GM21447 (cell line): ENCODE measurements around the gene SCAPER.

Experiments used
- ATAC-seq: cut with Tn5 transposase; IDR thresholded peaks from one replicate; pipeline ENCODE4 v1.9.1; 2021; ENCODE audit not compliant: unreplicated experiment

SCAPER gene

DNA sequence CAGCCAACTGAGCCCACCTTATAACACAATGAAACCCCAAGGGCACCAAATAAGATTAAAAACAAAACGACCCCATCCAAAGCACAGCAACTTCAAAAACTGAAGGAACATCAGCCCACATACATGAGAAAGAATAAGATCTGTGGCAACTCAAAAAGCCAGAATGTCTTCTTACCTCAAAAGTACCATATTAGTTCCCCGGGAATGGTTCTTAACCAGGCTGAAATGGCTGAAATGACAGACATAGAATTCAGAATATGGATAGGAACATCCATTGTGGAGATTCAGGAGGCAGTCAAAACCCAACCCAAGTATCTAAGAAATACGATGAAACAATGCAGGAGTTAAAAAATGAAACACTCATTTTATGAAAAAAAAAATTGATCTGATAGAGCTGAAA is 222.3 kb downstream of the SCAPER start:
- no peak for ATAC-seq

DNA sequence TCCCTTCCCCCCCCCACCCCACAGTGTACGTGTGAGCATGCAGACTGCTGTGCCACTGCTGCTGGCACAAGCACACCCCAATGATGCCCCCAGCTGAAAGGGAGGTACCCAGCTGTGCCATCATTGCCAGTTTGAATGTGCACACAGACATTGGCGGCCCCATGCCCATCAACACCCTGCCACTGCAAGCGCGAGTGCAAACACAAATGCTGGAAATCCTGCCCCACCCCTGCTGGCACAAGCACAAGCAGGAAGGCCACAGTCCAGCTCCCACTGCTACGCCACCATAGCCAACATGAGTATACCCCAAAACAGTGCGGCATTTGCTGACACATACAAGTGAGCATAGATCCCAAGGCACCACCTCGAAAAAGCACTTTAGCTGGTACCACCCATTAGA is 222.9 kb downstream of the SCAPER start:
- ATAC-seq: no peak

DNA sequence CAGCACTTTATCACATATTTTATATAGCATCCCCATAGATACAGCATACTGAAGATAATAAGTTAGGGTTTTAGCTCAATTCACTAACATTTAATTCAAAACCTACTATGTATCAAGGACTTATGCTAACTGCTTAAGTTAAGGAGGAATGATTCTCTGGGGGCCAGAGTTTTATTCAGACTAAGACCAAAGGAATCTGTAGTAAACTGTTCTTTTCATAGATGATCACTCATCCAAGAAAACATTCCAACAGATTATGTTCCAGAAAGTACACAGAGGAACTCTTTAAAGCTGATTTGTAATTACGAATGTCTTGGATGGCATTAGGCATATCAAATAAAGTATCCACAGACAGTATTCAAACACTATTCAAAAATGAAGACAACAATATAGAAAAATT is 226.4 kb downstream of the SCAPER start:
- no peak for ATAC-seq

DNA sequence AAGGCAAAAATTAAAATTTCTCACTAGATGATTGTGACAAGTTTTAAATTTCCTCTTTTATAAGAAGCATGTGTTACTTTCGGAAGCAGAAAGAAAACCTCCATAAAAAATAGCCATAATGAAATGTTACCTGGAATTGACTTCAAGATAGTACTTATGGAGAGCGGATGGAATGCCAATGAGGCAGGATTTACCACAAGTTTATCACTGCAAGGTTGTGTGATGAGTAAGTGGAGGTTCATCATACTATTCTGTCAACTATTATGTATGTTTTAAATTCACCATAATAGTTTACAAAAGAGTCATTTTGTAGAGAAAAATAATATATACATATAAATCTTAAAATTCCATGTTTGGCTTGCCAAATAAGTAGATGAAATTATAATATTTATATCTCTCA is 230.3 kb downstream of the SCAPER start:
- no peak for ATAC-seq

DNA sequence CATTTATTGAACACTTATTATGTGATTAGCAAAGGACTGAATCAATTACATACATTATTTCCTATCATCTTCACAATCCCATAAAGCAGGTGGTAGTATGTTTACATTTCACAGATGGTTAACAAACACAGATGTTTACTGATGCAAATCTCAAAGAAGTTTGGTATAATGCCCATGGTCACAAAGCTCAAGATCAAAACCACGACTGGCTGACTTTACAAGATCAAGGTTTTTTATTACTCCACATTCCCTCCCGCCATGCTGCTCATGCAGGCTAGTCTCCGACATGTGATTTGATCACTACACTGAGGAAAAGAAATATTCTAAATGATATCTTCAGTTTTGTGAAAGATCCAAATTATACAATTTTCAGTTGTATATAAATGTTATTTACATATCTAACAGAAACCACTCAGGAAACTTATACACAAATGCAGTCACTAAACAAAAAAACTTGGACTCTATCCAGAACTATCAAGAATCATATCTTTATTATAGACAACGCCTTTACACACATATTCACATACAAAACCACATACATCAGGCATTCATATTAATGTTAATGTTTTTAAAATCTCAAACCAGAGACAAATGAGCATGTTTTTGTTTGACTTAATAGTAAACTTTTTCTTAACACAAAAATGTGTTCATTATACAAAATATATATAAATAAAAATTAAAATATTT is 235.5 kb downstream of the SCAPER start:
- no peak for ATAC-seq

DNA sequence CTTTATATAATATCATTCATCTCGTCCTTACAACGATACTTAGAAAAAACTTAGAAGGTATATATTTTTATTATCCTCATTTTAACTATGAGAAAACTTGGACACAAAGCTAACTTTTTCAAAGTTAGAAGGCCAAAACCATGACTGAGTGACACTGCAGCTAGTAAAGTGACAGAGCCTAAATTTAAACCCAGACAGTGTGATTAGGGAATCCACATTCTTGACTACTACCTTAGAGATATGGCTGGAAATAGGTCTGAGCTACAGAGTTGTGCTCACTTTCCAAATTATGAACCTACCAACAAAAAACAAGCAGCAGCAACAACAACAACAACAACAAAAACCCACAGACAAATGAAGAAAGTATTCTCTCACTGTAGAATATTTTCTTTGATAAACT is 236.2 kb downstream of the SCAPER start:
- ATAC-seq: no peak

DNA sequence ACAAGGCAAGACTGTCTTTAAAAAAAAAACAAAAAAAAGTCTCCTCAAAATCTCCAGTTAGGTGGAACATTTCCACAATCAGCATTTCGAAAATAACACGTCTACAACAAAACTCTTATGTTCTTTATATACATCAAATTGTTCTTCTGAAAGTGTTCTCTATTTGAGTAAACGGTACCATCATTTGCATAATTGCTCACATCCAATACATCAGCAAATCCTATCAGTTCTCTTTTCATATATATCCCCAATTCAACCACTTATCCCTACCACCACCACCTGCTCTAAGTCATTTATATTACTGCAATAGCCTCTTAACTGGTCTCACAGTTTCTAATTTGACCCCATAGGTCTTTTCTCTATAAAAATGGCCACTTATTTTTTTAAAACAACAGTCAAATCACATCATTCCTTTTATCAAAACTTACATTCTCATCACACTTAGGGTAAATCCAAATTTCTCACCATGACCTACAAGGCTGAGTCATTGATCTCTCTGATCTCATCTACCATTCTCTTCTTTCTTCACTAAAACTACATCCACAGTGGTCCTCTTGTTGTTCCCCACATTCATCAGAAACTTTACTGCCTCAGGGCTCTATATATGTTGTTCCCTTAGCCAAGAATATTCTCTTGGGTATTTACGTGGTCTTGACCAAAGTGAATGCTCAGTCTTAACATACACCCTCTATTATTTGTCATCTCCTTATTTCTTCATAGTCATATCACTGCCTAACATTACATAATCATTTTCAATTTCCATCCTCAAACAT is 237.0 kb downstream of the SCAPER start:
- ATAC-seq: no peak

DNA sequence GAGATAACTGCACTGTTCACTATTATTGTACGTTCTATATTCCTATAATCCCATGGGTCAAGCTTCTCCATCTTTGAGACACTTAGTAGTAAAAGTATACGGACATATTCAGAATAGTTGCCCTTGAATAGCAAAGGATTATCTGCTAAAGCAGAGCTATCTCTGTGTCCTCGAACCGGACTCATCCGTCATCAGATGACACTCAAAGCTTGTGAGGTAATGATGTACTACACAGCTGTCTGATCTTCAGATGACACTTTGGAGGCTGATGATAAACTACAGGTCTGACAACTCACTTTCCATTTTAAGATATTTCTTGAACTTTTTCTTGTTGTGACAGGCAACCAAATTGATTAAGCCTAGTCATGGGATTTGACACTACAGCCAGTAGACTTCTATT is 240.2 kb downstream of the SCAPER start:
- no peak for ATAC-seq

DNA sequence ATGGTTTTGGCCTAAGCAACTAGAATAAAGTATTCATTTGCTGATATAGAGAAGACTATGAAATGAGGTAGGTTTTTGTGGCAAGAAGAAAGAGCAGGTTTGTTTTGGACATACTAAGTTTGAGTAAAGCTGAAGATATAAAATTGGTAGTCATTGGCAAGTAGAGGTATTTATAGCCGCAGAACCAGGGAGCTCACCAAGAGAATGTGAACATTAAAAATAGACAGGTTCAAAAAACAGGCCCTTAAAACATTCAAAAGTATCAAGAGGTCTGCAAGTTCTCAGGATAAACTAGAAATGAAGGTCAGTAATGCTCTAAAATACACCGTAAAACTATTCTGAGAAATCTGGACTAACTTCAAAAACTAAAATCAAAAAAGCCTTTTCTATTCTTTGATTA is 240.7 kb downstream of the SCAPER start:
- ATAC-seq: no peak

DNA sequence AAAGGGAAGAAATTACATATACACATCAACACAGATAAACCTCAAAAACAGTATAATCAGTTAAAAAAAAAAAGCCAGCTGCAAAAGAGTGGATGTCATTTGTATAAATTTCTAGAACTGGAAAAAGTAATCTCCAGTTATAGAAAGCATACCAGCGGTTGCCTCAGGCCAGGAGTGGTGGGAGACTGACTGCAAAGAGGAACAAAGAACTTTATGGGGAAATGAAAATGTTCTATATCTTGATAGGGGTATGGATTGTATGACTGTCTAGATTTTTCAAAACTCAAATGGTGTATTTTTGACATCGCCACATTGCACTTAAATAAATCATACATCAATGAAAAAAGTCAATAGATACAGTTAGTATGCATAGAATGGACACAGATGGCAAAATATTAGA is 241.6 kb downstream of the SCAPER start:
- ATAC-seq: no peak

DNA sequence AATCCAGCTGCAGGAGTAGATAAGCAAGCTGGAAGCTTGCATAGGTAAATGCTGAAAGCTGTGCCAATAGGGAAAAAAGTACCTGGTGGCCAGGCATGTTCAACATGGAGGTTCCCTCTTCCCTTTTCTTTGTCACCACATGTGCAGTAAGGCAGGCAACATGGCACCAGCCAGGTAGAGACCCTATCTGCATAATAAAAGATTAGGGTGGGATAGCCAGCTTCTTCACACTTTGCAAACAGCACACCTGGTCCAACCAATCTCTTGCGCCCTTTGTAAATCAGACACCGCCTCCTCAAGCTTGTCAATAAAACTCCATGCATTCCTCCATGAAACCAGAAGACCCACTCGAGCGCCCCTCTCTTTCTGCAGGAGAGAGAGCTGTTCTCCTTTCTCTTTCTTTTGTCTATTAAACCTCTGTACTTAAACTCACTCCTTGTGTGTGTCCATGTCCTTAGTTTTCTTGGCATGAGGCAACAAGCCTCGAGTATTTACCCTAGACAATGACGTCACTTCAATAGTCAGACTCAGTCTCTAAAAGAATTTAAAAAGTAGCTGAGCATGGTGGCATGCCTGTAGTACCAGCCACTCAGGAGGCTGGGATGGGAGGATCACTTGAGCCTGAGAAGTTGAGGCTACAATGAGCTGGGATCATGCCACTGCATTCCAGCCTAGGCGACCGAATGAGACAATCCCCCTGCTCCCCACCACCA is 256.3 kb downstream of the SCAPER start:
- no peak for ATAC-seq

DNA sequence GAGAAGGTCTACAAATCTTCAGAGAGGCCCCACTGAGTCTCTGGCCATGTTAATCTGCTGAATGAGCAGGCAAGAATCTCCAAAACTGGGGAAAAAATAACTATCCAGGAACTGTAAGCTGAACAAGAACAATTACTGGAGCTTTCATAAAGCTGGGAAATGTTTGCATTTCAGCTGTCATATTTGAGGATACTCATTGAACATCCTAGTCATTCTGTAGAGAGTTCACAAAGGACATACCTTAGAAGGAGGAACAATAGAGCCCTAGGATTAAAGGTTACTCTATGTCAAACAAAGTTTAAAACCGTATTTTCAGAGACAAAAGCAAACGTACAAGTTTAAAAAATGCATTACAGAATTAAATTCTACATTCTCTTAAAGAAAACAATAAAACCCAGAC is 257.5 kb downstream of the SCAPER start:
- no peak for ATAC-seq

DNA sequence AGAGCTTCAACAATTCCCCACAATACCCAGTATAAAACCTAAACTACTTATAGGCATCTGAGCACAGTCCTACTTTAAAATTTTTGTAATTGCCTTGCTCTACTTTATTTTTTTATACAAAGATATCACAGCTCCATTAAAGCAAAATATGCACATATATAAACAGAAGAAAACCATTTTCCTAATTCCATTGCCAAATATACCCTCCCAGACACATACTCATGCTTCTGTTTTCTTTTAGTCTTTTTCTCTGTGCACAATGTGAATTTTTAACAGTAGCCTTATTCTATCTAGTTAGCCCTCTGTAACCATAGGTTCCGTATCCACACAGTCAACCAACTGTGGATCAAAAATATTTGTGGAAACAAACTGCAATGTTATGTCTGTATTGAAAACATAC is 260.5 kb downstream of the SCAPER start:
- ATAC-seq: no peak

DNA sequence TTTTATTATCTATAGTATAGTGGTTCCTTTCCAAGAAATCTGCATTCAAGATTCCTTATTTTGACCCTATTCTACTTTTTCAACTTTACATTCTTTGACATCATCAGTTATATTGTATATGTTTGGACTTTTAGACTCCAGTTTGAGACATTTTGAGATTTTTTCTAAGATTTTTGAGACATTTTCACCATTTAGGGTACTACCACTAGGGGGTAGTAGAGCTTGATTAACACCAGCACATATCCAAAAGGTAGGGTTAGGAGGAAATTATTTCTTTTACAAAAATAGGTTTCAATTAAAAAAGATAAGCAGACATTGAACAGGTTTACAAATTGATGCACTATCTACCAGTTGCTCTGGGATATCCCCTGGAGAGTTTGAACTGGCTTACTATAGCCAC is 262.5 kb downstream of the SCAPER start:
- ATAC-seq: no peak

DNA sequence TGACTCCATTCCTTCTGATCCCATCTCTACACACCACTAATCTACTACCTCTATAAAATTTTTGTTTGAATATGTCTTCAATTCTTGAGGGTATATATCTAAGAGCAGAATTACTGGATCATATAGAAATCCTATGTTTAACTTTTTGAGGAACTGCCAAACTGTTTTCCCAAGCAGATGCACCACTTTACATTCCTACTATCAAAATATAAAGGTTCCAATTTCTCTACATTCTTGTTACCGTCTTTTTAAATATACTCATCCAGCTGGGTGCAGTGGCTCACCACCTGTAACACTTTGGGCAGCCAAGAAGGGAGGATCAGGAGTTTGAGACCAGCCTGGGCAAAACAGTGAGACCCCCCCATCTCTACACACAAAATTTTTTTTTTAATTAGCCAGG is 268.0 kb downstream of the SCAPER start:
- ATAC-seq: no peak

DNA sequence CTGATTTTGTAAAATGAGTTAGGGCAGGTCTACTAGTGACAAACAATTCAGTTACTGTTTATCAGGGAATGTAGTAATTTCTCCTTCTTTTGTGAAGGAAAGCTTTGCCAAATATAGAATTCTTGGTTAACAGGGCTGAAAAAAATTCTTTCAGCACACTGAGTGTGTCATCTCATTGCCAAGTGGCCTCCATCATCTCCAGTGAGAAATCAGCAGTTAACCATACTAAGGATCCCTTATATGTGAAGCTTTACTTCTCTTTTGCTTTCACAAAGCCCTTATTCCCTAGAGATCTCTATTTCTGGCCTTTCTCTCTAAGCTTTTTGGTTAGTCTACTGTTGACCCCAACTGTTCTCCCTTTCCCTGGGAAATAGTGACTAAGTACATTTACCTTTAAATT is 269.1 kb downstream of the SCAPER start:
- no peak for ATAC-seq

DNA sequence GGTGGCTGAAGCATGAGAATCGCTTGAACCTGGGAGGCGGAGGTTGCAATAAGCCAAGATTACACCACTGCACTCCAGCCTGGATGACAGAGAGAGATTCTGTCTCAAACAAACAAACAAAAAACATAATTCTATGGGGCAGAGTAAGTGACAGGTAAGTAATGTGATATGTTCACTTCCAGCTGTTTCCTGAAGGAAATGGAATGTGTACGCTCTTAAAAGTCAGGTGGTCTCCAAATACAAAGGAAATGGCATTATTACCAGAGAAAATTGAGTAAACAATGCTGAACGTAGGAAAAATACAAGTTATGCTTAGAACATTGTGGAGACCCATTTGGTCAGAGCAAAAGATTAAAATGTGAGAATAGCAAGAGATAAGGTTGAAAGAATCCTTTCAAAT is 278.5 kb downstream of the SCAPER start:
- no peak for ATAC-seq

DNA sequence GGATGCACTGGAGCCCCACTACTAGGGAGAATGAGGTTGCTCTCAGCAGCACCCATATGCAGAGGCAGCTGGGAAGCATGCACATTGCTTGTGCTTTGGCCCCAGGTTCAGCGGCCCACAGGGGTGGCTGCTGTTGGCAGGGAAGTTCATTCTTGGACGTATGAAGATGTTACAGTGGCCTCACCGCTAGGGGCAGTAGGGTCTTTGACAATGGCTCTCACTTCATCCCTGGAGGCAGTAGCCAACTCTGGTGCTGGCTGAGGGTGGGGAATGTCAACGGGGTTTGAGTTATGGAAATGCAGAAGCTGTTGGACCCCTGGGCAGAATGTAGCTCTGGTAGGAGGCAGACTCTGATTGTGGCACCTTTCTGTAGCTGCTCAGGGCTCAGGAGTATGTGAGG is 279.9 kb downstream of the SCAPER start:
- no peak for ATAC-seq

DNA sequence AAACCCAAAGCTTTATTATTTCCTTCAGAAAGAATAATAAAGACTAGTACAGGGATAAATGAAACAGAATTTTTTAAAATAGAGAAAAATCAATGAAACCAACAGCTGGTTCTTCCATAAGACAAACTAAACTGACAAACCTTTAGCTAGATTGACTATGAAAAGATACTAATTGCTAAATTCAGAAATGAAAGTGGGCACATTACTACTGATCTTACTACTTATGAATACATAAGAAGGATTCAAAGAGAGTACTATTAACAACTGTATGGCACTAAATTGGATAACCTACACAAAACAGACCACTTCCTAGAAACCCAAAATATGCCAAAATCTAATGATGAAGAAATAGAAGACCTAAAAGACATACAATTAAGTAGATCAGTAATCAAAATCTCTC is 290.4 kb downstream of the SCAPER start:
- ATAC-seq: no peak

DNA sequence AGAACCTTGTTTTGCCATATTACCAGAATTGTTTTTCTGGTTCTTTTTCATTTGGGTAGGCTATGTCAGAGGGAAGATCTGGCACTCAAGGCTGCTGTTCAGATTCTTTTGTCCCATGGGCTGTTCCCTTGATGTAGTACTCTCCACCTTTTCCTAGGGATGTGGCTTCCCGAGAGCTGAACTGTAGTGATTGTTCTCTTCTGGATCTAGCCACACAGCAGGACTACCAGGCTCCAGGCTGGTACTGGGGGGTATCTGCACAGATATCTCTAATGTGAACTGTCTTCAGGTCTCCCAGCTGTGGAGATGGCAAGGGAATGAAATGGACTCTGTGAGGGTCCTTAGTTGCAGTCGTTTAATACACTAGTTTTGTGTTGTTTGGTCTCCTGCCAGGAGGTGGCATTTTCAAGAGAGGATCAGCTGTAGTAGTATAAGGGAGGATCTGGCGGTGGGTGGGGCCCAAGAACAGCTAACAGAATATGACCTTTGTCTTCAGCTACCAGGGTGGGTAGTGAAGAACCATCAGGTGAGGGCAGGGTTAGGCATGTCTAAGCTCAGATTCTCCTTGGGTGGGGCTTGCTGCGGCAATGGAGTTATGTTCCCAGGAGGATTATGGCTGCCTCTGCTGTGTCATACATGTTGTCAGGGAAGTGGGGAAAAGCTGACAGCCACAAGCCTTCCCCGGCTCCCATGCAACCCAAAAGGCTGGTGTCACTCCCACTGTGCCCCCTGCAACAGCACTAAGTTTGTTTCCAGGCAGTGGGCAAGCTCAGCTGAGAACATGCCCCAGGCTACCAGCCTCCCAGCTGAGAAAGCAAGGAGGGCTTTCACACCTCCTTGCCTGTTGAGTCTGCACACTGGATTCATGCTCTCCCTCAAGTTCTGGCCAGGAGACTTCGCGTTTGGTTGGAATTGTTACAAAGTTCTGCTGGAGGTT is 316.1 kb downstream of the SCAPER start:
- ATAC-seq: no peak

DNA sequence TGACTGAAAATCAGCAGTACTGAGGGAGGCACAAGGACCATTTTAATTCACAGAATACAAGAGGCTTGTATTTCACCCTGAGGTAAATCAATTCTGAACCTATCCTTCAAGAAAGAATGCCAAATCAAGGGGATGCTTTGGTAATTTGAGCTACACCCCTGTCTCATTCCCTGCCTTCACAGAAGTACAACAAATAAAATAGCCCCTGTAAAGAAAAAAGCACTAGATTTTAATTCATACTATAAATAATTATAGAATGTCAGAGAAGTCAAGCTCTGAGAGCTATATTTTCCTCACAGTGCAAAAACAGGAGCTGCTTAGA is 319.6 kb downstream of the SCAPER start:
- ATAC-seq: no peak
